GM12891 (cell line): ENCODE measurements around the gene SLC22A23.

Source experiments
- POLR2A ChIP-seq: IDR thresholded peaks from 2 replicates; pipeline ENCODE4 v1.6.1; 2011; ENCODE audit warnings: low read depth, low read length, control low read depth
- POLR2AphosphoS5 ChIP-seq: IDR thresholded peaks from 2 replicates; pipeline ENCODE4 v1.6.1; 2011; ENCODE audit warnings: low read depth, low read length, control low read depth
- SPI1 ChIP-seq: IDR thresholded peaks from 2 replicates; pipeline ENCODE4 v1.6.1; 2011; ENCODE audit warnings: low read depth, low read length, control low read depth
- TAF1 ChIP-seq: IDR thresholded peaks from 2 replicates; pipeline ENCODE4 v1.6.1; 2011; ENCODE audit warnings: low read depth, low read length, control low read depth

DNA sequence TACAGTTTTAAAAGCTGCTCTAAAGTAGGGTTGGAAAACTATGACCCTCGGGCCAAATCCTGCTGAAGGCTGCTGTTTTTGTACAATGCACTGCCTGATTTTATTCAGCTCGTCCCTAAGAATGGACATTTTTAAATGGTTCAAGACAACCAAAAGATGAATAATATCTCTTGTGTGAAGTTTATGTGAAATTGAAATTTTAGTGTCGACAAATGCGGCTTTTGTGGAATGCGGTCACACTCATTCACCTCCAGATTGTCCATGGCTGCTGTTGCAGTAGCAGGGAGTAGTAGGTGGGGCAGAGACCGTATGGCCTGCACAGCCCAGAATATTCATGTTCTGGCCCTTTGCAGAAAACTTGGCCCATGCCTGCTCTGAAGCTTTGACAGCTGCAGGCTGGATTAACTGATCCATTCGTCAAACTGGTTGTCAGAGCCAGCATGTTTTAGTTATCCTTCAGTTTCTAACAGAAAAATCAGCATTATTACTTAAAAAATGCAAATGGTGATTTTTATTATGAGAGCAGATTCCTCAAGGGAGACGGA is 106.5 kb downstream of the SLC22A23 start:
- TF ChIP-seq POLR2AphosphoS5 (no peak), POLR2A (no peak), TAF1 (no peak), SPI1 (no peak)
